Hematopoietic multipotent progenitor cell treated with erythropoietin and hydrocortisone succinate and interleukin-3 and kit ligand, for 4 days (in vitro differentiated cells): ENCODE measurements around the gene FLT4.

Experiments used
- DNase-seq: peaks from one replicate; pipeline ENCODE4 v3.0.0-alpha.2; 2015

Gene FLT4

DNA sequence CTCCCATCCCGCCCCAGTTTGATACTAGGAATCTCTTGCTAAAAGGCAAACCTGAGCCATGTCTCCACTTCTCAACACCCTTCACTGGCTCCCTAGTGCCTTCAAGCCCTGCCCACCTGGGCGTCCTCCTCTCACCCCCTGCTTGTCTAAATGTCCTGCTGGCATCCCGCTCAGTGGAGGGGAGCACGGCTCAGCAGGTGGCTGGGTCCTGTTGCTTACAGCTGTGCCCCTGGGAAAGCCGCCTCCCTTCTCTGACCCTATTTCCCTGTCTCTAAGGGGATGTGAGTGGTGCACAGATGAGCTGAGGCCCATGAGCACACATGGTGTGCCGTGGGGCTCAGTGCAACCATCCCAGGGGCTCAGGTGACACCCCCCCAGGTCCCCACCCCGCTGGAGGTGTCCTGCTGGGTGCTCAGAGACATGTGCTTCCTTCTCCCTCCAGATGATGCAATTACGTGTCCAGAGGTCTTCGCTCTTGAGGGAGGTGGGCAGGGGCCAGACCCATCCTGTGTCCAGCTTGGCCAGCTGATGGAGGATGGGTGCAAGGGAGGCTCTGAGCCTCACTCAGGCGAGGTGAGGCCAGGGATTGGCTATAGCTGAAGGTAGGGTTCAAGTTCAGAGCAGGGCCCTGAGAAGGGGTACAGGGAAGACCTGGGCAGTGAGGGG lies 24.1 kb downstream of the FLT4 start:
- DNase-seq, result no peak

DNA sequence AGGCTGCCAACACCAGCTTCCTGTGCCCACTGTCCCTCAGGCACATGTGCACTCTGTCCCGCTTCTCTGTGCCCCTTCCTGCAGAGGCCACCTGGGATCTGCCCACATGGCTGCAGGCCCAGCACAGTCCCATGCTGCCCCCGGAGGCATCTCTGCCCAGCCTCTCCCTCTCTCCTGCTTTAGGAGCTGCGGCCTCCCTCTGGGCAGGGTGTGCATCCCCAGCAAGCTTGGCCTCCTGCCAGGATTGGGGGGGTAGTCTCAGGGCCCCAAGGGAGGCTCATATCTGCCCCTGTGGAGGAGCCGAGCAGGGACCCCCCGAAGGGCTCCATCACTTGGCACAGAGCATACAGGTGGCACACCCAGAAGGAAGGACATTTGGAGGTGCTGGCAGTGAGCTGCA lies 24.8 kb downstream of the FLT4 start:
- peak; percentile 13 for DNase-seq

DNA sequence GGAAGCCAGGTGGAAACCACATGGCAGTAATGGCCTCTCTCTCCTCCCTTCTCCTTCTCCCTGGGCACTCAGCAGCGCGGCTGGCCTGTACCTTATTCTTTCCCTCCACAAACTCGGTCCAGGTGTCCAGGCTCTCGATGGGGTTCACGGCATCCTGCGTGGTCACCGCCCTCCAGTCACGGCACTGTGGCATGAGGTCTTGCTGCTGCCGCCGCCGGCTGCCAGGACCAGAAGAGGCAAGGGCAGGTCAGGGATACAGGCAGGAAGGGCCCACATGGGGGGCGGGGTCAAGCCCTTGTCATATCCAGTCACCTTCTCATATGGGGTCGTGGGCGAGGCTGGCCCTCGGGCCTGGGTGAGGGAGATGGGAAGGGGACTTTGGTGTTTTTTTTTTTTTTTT lies 25.6 kb downstream of the FLT4 start:
- DNase-seq, result no peak

DNA sequence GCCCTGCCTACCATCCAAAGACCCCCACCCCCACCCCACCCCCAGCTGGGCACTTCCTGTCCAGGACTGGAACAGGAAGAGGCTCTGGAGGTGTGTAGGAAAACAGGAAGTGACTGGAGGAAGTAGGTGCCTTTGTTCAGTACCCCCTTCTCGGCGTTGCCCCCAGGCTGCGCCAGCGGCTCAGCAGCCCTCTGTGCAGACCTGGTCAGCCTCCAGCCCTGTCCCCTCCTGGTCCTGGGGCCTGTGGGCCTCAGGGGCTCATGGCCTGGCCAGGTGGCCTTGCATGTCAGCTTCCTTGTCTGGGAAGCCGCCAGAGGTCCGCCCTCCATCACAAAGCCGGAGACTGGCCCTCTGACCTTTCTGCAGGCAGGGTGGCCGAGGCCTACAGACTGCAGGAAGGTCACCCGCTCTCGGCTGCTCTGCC lies 26.0 kb downstream of the FLT4 start:
- DNase-seq, result no peak

DNA sequence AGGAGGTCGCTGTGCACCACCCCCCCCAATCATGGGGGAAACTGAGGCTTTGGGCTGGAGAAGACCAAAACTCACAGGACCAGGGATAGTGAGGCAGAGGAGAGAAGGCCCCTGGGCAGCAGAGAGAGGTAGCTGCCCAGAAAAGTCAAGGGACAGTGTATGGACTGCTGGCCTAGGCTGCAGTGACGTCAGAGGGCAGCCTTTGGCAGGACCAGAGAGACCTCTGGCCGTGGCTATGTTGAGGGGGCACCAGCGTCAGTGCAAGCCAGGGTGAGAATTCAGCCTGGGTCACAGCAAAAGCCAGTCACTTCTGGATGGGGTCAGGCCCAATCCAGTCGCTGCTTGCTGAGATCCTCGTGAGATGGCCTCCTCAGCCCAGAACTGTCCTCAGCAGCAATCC lies 26.5 kb downstream of the FLT4 start:
- DNase-seq, result no peak

DNA sequence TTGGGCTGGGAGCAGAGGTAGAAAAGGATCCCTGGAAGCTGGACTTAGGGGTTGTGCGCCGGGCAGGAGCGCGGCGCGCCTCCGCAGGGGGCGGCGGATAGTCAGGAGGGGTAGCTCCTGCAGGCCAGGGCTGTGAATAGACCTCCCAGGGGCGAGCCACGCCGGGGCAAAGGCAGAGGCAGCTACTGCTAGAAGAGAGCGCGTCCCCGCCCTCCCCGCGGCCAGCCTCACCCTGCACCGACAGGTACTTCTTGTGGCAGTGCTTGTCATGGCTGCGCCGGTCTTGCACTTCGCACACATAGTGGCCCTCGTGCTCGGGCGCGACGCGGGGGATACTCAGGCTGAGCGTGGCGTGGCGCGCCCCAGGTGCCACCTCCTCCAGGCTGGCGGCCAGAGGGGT lies 28.1 kb downstream of the FLT4 start:
- DNase-seq, result no peak

DNA sequence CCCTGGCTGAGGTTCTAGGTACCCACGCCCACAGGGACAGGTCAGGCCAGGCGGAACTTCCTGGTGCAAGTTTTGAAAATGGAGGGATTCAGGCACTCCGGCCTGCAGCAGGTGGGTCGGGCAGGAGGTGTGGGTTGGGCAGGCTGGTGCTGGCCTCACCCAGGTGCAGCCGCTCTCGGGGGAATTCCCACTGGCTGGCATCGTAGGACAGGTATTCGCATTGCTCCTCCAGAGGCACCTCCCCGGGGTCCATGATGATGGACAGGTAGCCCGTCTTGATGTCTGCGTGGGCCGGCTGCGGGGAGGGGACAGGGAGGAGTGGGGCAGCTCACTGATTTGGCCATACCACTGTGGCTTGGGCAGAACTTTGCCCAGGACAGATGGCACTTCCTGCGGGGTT lies 29.4 kb downstream of the FLT4 start:
- DNase-seq, result no peak

DNA sequence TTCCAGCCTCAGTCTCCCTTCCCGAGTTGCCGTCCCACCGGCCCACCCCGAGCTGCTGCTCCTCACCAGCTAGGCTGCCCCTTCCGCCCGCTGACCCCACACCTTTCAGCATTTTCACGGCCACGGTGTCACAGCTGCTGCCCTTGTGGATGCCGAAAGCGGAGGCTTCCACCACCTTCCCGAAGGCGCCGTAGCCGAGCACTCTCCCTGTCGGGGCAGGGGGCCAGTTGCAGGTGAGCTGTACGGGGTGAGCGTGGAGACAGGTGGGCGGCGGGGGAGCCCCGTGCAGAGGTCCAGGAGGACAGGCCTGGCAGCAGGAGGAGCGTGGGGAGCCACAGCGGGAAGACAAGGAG lies 29.9 kb downstream of the FLT4 start:
- DNase-seq, result no peak

DNA sequence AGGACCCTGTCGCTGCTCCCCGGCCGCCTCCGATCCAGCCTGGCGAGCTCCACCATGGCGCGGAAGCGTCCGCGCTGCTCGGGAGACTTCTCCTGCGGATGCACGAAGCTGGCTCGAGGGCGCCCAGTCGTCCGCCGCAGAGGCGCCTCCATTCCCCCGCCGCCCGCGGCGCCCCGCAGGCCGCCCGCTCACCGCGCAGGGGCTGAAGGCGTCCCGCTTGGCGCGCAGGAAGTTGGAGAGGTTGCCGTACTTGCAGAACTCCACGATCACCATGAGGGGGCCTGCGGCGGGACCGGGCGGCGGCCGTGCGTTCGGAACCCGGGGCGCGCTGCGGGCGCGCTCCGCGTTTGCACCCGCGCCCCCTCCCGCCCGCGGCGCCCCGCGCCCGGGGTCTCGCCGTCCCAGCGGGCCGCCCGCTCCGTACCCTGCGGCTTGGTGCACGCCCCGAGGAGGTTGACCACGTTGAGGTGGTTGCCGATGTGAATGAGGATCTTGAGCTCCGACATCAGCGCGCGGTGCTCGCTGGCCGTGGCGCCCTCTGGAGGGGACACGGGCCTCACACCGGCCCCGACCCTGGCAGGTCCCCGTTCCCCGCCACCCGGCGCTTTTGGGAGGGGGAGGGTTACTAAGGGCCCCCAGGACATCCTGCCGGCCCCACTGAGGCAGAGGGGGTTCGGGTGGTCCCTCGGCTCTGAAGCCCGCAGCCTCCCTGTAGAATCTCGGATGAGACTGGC lies 30.4 kb downstream of the FLT4 start:
- peak; percentile 75 for DNase-seq

DNA sequence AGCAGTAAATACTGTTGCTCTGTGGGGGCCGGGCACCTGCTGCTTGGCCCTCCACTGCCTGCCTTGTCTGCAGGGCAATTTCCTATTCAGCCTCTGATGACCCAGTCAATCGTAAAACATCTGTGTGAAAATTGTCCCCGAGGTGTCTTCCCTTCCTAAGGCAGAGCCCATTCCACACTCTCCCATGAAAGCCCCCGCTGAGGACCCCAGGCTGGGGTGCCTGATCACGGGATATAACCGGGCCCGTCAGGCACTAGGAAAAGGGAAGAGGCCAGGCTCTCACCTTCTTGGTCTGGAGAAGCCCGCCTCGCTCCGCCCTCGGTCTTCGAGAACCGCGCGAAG lies 30.9 kb downstream of the FLT4 start:
- DNase-seq, result peak; percentile 11

DNA sequence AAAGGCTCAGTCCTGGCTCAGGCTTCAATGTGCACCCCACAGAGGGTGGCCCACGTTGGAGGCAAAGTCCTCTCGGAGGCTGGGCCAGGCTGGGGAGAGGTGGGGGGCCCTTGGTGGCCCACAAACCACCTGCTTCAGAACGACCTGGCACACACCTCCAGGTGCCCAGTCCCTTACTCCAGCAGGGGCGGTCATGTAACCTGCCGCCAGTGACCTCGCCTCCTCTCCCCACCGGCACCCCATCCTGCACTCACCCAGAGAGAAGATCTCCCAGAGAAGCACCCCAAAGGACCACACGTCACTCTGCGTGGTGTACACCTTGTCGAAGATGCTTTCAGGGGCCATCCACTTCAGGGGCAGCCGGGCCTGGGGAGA lies 35.6 kb downstream of the FLT4 start:
- DNase-seq, result no peak

DNA sequence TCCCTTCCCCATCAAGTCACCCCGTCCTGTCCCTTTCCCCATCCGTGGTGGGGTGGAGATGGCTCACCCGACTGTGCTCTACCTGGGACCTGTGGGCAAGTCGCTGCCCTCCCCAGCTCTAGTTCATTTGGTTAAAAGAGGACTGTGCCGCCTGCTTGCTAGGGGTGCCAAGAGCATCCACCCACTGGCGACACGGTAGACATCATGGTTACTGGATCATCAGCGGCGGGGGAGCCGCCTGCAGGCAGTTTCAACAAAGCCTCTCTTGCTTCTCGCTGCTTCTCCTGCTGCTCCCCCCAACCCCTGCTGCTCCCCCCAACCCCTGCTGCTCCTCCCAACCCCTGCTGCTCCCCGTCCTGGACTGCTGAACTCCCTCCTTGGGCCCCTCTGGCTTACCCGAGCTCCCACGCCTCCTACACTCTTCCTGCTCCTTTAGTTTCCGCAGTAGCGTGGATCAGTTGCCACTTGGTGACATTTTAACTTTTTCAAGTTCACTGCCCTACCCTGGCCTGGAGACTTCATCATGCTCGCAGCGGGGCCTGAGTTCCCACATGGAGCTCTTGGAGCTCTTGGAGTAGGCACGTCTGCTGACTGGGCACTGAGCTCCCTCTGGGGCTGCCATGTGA lies 36.1 kb downstream of the FLT4 start:
- DNase-seq, result no peak

DNA sequence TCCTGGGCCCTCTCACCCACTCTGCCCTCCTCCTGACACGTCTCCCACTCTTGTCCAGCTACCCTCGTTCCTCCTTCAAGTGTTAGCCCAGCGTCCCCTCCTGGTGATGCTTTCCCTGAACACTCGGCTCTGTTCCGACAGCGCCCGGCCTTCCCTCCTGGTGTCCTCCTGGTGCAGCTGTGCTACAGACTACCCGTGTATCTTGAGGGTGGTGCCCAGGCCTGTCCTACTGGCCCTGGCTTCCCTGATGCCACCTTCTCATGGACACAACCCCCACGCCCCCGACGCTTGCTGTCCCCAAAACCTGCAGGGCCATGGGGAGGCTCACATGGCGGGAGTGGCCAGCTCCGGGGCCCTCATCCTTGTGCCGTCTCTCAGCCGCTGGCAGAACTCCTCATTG lies 36.7 kb downstream of the FLT4 start:
- DNase-seq, result no peak

DNA sequence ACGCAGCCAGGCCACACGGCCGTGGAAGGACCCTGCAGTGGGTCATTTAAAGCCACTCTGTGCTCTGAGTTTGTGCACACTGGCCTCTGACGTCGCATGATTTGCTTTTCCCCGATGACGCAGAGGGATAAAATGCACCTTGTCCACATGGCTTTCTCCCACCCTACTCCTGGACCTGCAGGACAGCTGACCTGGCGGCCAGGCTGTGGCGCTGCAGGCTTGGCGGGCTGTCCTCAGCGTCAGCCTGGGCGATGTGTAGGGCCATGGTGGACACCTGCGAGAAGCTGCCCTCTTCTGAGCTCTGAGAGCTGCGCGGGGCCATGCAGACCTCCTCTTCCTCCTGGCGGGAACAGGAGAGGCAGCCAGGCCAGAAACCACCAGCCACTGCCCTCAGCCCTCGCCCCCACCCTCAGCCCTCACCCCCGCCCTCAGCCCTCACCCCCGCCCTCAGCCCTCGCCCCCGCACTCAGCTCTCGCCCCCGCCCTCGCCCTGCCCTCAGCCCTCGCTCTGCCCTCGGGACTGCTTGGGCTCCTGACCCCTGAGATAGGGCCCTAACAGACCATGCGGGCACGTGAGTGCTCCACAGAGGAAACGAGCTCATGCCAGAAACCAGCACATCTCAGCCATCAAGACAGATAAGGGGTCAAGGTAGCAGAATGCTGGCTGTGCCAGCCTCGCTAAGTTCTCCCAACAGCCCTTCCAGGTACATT lies 38.1 kb downstream of the FLT4 start:
- peak; percentile 42 for DNase-seq

DNA sequence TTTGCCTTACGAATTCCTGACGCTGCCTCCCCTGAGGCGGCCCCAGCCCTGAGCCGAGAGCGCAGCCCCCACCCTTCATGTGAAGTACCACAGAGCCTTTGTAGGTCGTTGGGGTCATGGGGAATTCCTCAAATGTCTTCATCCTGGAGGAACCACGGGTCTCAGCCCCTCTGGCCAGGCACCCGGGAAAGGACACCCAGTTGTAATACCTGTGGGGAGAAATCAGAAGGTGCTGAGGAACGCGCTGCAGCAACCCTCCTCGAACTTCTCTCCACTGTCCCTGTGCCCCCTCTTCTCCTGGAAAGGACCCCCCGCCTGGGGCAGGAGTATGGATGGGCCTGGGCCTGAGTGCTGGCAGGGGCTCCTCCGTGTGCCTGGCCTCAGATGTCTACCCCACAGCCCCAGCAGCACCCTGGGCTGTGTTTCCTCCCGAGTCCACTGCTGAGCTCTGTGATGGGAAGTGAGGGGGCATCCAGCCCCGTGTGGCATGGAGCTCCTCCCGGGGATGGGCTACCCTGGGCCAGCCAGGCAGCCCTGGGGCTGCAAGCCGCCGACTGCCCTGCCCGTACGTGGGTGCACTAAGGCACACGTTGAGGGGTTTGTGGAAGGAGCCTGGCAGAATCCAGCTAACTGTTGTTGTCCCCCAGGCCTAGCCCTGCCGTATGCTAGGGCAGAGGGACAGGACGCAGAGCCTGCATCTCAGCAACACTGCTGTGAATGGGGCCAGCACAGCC lies 39.4 kb downstream of the FLT4 start:
- no peak for DNase-seq

DNA sequence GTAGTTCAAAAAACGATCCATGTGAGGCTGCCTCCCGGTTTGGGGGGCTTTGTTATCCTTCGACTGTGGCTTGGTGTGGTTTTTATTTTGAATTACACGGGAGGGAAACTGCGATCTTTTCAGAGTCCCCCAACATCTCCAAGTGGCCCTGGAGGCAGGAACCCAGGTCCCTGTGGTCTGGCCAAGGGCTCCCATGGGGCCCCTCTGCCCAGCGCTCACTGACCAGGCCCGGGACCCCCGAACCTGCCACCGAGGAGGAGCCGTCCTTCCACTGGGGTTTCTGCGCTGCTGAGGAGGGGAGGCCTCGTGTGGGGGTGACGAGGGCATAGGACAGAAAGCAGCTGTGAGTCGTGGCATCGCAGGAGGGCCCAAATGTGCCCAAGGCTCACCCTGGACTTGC lies 40.0 kb downstream of the FLT4 start:
- no peak for DNase-seq

DNA sequence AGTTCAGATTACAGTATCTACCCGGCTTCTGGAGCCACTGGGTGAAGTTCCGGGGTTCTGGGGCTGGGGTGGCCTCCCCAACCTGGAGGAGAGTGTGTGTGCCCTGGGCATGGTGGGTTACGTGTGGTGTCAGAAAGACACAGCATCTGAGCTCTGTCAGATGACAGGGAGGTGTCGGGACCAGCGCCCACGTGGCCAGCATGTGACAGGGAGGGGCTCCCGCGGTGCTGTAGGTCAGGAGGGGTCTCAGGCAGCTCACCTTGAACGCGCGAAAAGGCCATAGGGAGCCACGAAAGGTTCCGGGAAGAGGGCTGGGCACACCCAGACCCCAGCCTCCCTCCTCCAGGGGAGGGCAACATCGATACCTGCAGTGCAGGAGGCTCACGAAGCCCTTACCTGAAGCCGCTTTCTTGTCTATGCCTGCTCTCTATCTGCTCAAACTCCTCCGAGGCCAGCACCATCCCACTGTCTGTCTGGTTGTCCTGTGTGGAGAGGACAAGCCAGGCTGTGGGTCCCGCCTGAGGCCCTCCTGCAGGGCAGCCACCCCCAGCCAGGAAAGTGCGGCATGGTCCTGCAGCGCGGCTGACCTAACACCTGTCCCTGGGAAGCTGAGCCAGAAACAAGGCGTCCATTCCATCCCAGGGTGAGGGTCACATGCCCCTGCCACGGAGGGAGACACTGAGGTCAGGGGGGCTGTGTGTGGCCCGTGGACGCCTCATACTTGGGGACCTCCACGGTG lies 40.7 kb downstream of the FLT4 start:
- DNase-seq, result no peak

DNA sequence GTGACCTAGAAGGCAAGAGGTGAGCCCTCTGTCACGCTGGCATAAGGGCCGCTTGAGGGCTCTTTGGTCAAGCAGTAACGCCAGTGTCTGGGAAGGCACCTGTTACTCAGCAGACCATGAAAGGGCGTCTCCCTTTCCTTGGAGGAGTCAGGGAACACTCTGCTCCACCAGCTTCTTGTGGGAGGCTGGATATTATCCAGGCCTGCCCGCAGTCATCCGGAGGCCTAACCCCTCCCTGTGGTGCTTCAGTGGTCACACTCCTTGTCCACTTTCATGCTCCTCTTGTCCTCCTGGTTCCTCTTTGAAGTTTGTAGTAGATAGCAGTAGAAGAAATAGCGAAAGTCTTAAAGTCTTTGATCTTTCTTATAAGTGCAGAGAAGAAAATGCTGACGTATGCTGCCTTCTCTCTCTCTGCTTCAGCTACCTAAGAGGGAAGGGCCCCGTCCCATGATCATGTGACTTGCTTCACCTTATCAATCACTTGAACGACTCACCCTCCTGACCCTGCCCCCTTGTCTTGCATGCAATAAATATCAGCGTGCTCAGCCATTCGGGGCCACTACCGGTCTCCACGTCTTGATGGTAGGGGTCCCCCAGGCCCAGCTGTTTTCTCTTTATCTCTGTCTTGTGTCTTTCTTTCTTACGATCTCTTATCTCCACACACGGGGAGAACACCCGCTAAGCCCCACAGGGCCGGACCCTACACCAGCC lies 41.4 kb downstream of the FLT4 start:
- DNase-seq, result no peak

DNA sequence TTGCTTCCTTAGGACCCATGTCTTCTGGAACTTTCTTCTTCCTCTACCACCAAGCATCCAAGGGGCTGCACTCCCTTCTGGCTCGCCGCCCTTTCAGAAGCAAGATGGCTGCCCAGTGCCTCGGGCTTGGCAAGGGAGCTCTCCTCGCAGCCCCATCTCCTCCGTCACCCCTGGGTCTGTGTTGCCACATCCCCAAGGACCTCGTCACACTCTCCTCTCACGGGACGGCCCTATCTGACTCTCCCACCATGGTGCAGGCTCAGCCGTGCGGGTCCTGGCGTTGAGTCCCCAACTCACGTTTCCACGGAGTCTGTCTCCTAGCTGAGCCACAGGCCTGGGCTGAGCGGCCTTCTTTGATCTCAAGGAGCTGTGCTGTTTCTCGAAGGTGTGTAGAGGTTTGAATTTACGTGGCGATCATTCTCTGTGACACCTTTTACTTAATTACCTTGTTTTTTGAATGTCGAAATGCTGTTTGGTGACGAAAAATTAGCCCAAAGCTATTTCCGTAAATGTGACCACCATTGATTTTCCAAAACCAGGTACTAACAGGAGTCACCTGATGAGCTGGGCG lies 43.1 kb downstream of the FLT4 start:
- DNase-seq, result no peak

DNA sequence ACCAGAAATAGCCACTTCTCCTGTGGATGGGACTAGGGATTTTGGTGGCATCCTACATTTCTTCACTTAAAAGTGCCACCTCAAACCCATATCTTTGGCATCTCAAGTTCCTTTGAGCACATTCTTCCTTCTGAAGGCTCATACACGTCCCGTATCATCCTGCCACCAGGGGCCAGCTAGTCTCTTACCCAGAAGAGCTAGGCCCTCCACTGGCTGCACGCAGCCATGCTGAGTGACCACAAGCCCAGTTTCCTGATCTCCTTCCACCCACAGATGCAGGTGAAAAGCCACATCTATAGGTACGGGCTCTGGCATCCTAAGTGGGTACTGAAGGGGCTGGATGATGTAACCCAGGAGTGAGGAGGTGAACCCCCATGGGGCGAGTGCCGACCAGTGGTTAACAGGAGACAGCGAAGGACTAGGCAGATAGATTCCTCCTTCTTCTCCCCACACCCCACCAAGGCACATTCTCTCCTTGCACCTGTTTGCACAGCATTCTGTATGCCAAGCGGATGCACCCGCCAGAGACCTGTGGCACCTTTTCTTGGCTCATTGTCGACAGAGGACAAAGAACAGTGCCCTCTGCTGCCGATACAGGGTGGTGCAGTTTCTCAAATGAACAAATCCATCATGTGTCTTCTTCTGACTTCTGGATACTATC lies 43.7 kb downstream of the FLT4 start:
- peak; percentile 81 for DNase-seq

DNA sequence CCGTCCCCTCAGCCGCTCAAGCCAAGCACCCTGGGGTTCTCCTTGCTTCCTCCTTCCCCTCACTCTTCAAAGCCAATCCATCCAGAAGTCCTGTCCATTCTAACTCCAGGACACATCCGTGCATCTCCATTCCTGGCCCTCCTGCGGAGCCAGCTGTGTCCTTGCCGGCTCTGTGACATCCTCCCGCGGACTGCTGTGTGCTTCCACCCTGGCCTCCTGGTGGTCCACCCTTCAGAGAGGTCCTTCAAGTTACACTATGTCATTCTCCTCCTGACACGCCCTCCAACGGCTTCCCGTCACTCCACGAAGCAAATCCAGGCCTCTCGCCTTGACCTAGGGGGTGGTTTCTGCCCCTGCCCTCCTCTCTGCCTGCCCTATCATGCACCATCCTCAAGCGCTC lies 45.1 kb downstream of the FLT4 start:
- DNase-seq, result no peak
